ENCODE data around the gene RAB15.

Gene RAB15

GRCh38 chr14:64971943-64972791 is at the start of gene RAB15:
TSS of gene RAB15 (minus strand) at chr14:64972336. CDS start at chr14:64972076, 260 bp downstream.
- peak in 3 of 56 donors; percentile 34 to 50 (median 36) for DNase-seq

- peak in 19 of 56 donors; percentile 6 to 71 (median 24) for DNase-seq
Observed at GRCh38 chr14:65019944-65020566, 47.9 kb upstream of the RAB15 start.

GRCh38 chr14:65016471-65016870 is 44.3 kb upstream of the RAB15 start:
- peak in 15 of 56 donors; percentile 5 to 39 (median 20) for DNase-seq

- peak in 38 of 56 donors; percentile 7 to 76 (median 30) for DNase-seq
Observed at GRCh38 chr14:65015391-65015790, 43.3 kb upstream of the RAB15 start.

GRCh38 chr14:65012353-65012752 is 40.2 kb upstream of the RAB15 start:
- no peak for DNase-seq

GRCh38 chr14:65011538-65011937 is 39.4 kb upstream of the RAB15 start:
- DNase-seq = no peak

- DNase-seq = no peak
Observed at GRCh38 chr14:65010211-65010931, 38.2 kb upstream of the RAB15 start.

GRCh38 chr14:65007202-65007601 is 35.1 kb upstream of the RAB15 start:
- DNase-seq = no peak

- no peak for DNase-seq
Observed at GRCh38 chr14:65006261-65006721, 34.2 kb upstream of the RAB15 start.

GRCh38 chr14:65003394-65003793 is 31.3 kb upstream of the RAB15 start:
- no peak for DNase-seq

GRCh38 chr14:65002586-65003210 is 30.6 kb upstream of the RAB15 start:
- DNase-seq = no peak

GRCh38 chr14:65001723-65002122 is 29.6 kb upstream of the RAB15 start:
- no peak for DNase-seq

GRCh38 chr14:65000898-65001591 is 28.9 kb upstream of the RAB15 start:
- DNase-seq = no peak

- DNase-seq = no peak
Observed at GRCh38 chr14:64998455-64998931, 26.4 kb upstream of the RAB15 start.

GRCh38 chr14:64997108-64997794 is 25.1 kb upstream of the RAB15 start:
- DNase-seq = peak in 2 of 56 donors; percentile 4 to 8

- DNase-seq = no peak
Observed at GRCh38 chr14:64995291-64995690, 23.2 kb upstream of the RAB15 start.

GRCh38 chr14:64994540-64994939 is 22.4 kb upstream of the RAB15 start:
- no peak for DNase-seq

- DNase-seq = no peak
Observed at GRCh38 chr14:64993266-64993930, 21.3 kb upstream of the RAB15 start.

- no peak for DNase-seq
Observed at GRCh38 chr14:64992328-64992885, 20.3 kb upstream of the RAB15 start.
